ENCODE results near the gene DUSP16. TPM values are rescaled to one million over a fixed set of nuclear protein-coding genes. Genes with fewer than 3 reads are reported as not detected.

The DUSP16 gene
- total RNA-seq, 4 donors from 2014 or later, result 7.5 to 21.4 (median 14.6) TPM

GRCh38 chr12:12425616-12426015, 137.0 kb downstream of the DUSP16 start:
- TF ChIP-seq, protein P1, sequence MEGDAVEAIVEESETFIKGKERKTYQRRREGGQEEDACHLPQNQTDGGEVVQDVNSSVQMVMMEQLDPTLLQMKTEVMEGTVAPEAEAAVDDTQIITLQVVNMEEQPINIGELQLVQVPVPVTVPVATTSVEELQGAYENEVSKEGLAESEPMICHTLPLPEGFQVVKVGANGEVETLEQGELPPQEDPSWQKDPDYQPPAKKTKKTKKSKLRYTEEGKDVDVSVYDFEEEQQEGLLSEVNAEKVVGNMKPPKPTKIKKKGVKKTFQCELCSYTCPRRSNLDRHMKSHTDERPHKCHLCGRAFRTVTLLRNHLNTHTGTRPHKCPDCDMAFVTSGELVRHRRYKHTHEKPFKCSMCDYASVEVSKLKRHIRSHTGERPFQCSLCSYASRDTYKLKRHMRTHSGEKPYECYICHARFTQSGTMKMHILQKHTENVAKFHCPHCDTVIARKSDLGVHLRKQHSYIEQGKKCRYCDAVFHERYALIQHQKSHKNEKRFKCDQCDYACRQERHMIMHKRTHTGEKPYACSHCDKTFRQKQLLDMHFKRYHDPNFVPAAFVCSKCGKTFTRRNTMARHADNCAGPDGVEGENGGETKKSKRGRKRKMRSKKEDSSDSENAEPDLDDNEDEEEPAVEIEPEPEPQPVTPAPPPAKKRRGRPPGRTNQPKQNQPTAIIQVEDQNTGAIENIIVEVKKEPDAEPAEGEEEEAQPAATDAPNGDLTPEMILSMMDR (IDR thresholded peaks at IDR 0.05; ENCODE audit: low read depth), result no peak

GRCh38 chr12:12425001-12425400, 137.7 kb downstream of the DUSP16 start:
- TF ChIP-seq, protein P1 (IDR thresholded peaks at IDR 0.05; ENCODE audit: low read depth), result no peak

Other genes starting within 250 kb of the DUSP16 start
- 10 to 100 TPM in 1 of 4 donors, 1 to 10 TPM in 3; 5.1 to 10.8 (median 8.1) TPM for gene MANSC1, start 212.6 kb downstream of the DUSP16 start, total RNA-seq
- 10 to 100 TPM in 3 of 4 donors, 1 to 10 TPM in 1; 9.8 to 21.4 (median 14.6) TPM for gene BORCS5, start 205.8 kb downstream of the DUSP16 start, total RNA-seq
- 100 to 1,000 TPM in 2 of 4 donors, 10 to 100 TPM in 2; 73.8 to 113 (median 99.4) TPM for gene CREBL2, start 49.0 kb upstream of the DUSP16 start, total RNA-seq
- gene GPR19, start 133.3 kb upstream of the DUSP16 start, total RNA-seq, result not detected
- gene CDKN1B, start 154.5 kb upstream of the DUSP16 start, total RNA-seq, result 10 to 100 TPM; 45.3 to 76.0 (median 64.9) TPM
- 100 to 1,000 TPM in 3 of 4 donors, 10 to 100 TPM in 1; 57.3 to 281 (median 206) TPM for gene APOLD1, start 222.8 kb upstream of the DUSP16 start, total RNA-seq